ENCODE data around the gene CSNK1G1. TPM values are rescaled to one million over a fixed set of nuclear protein-coding genes. Genes with fewer than 3 reads are reported as not detected.

CSNK1G1 gene
- polyA plus RNA-seq (2012; rRNA removed): 10.2 and 14.2 TPM in 2 replicates
- 10.8 and 12.3 TPM in 2 replicates for polyA plus RNA-seq (2012; cell fraction: cytosol; rRNA removed)
- polyA plus RNA-seq (2012; cell fraction: nucleus; rRNA removed): 9.9 and 18.4 TPM in 2 replicates

GRCh38 chr15:64355944-64356709 lies at the start of gene CSNK1G1:
TSS of gene CSNK1G1 (minus strand) at chr15:64356173. CDS start at chr15:64300499, 55,674 bp downstream.
- peak; percentile 93 for DNase-seq
- Histone ChIP-seq H3K4me3 (ENCODE audit: low read depth in 2 of 2, low read length in 1 of 2) (peak within 1 kb of the TSS; percentile 66 to 74), H3K9me2 (no peaks in the 10 kb centered on the region), H3K27ac (ENCODE audit: low read depth in 2 of 2, low read length in 1 of 2) (peak within 1 kb of the TSS; percentile 81 to 85), H3K27me3 (ENCODE audit: insufficient read depth) (no peaks in the 10 kb centered on the region), H3K79me2 (ENCODE audit: insufficient read depth) (peaks cover 50% of the 10 kb centered on the region), H3K4me2 (peak within 1 kb of the TSS; percentile 71), H2AFZ (ENCODE audit: low read depth) (peak within 1 kb of the TSS; percentile 74), H4K20me1 (ENCODE audit: insufficient read depth) (peaks cover under 1% of the 10 kb centered on the region; the same call in 1 of the 2 replicates), H3K9me3 (no peaks in the 10 kb centered on the region), H3F3A (replicated peaks; ENCODE audit: insufficient read depth) (peaks cover 22% of the 10 kb centered on the region), H3K36me3 (replicated peaks in 1 of 2; ENCODE audit: control insufficient read depth in 1 of 2, insufficient read depth in 2 of 2, low read length in 1 of 2) (peaks cover 0 to 4% of the 10 kb centered on the region in 2 experiments), H3K9ac (peak within 1 kb of the TSS; percentile 88), H3K4me1 (ENCODE audit: control insufficient read depth in 1 of 2, insufficient read depth in 2 of 2, low read depth in 1 of 2, low read length in 1 of 2) (peaks cover 3 to 5% of the 10 kb centered on the region in 2 experiments; a peak in 3 of 4 replicates)
- CTCF ChIA-PET: interaction anchor here (0.6 to 2.5 kb wide), 8 partner anchors 13 to 325 kb away, joined by 3 to 13 read pairs (median 4); partner anchors contain the start of genes PPIB and SNX22
- POLR2A ChIA-PET: interaction anchor here (1.4 kb wide), 1 partner anchor 31 kb away, joined by 3 read pairs; the partner anchor contains the start of gene TRIP4
- WGBS (ENCODE audit: low lambda C conversion rate): 1% methylated on average over 36 of the region's 42 CpGs
- TF ChIP-seq RFX5 (IDR thresholded peaks at IDR 0.05; ENCODE audit: low read length): no peak
- no peak for TF ChIP-seq FOSL2 (IDR thresholded peaks at IDR 0.05; ENCODE audit: borderline replicate concordance, low read depth)
- TF ChIP-seq POLR2AphosphoS5 (IDR thresholded peaks at IDR 0.05; ENCODE audit: low read depth, low read length): peak; percentile 67
- TF ChIP-seq ZBTB33 (IDR thresholded peaks at IDR 0.05; ENCODE audit: borderline replicate concordance, low read depth): no peak
- TF ChIP-seq TAF1 (IDR thresholded peaks at IDR 0.05; ENCODE audit: borderline replicate concordance, low read depth, low read length): peak; percentile 64; the same call in 1 of the 2 replicates
- TF ChIP-seq JUND (IDR thresholded peaks at IDR 0.05): no peak
- no peak for TF ChIP-seq FOXJ3 (CRISPR knock-in tag; IDR thresholded peaks at IDR 0.05)
- no peak for TF ChIP-seq IRF3 (IDR thresholded peaks at IDR 0.05; ENCODE audit: low read depth, low read length)
- TF ChIP-seq RCOR1 (IDR thresholded peaks at IDR 0.05; ENCODE audit: low read length): no peak
- no peak for TF ChIP-seq TEAD4 (IDR thresholded peaks at IDR 0.05; ENCODE audit: borderline replicate concordance, insufficient read depth)
- TF ChIP-seq ELF1 (IDR thresholded peaks at IDR 0.05): peak; percentile 97
- no peak for TF ChIP-seq PBX3 (IDR thresholded peaks at IDR 0.05)
- TF ChIP-seq MEF2A (IDR thresholded peaks at IDR 0.05; ENCODE audit: borderline replicate concordance, low read depth): no peak
- TF ChIP-seq RXRA (IDR thresholded peaks at IDR 0.05; ENCODE audit: borderline replicate concordance, low read depth): no peak
- TF ChIP-seq, protein P1, sequence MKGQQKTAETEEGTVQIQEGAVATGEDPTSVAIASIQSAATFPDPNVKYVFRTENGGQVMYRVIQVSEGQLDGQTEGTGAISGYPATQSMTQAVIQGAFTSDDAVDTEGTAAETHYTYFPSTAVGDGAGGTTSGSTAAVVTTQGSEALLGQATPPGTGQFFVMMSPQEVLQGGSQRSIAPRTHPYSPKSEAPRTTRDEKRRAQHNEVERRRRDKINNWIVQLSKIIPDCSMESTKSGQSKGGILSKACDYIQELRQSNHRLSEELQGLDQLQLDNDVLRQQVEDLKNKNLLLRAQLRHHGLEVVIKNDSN (IDR thresholded peaks at IDR 0.05; ENCODE audit: borderline replicate concordance, low read depth): no peak
- no peak for TF ChIP-seq YY1 (IDR thresholded peaks at IDR 0.05; ENCODE audit: low read depth)
- peak; percentile 5; the same call in 1 of the 2 replicates for TF ChIP-seq MAX (IDR thresholded peaks at IDR 0.05; ENCODE audit: low read depth)
- TF ChIP-seq RAD21 (IDR thresholded peaks at IDR 0.05; ENCODE audit: low read length): peak; percentile 75
- no peak for TF ChIP-seq FOXM1 (IDR thresholded peaks at IDR 0.05; ENCODE audit: low read depth)
- no peak for TF ChIP-seq NRF1 (IDR thresholded peaks at IDR 0.05; ENCODE audit: low read depth, low read length)
- peak; percentile 75 for TF ChIP-seq SMC3 (IDR thresholded peaks at IDR 0.05; ENCODE audit: low read depth, low read length)
- TF ChIP-seq, protein P2, sequence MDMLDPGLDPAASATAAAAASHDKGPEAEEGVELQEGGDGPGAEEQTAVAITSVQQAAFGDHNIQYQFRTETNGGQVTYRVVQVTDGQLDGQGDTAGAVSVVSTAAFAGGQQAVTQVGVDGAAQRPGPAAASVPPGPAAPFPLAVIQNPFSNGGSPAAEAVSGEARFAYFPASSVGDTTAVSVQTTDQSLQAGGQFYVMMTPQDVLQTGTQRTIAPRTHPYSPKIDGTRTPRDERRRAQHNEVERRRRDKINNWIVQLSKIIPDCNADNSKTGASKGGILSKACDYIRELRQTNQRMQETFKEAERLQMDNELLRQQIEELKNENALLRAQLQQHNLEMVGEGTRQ (IDR thresholded peaks at IDR 0.05; ENCODE audit: borderline replicate concordance, low read depth, low read length): no peak
- peak; percentile 94 for TF ChIP-seq CHD2 (IDR thresholded peaks at IDR 0.05; ENCODE audit: low read length, partially characterized antibody)
- TF ChIP-seq EP300 (IDR thresholded peaks at IDR 0.05; ENCODE audit: borderline replicate concordance in 1 of 2, low read depth in 1 of 2, low read length in 1 of 2): no peak
- TF ChIP-seq SIN3A (IDR thresholded peaks at IDR 0.05; ENCODE audit: borderline replicate concordance, low read depth, low read length): peak; percentile 80; the same call in 1 of the 2 replicates

Data from SK-N-SH (cell line).